ENCODE measurements around the gene FOXL1.

GRCh38 chr16:86618431-86619238 is 40.3 kb downstream of the FOXL1 start:
- TF ChIP-seq, protein P1, sequence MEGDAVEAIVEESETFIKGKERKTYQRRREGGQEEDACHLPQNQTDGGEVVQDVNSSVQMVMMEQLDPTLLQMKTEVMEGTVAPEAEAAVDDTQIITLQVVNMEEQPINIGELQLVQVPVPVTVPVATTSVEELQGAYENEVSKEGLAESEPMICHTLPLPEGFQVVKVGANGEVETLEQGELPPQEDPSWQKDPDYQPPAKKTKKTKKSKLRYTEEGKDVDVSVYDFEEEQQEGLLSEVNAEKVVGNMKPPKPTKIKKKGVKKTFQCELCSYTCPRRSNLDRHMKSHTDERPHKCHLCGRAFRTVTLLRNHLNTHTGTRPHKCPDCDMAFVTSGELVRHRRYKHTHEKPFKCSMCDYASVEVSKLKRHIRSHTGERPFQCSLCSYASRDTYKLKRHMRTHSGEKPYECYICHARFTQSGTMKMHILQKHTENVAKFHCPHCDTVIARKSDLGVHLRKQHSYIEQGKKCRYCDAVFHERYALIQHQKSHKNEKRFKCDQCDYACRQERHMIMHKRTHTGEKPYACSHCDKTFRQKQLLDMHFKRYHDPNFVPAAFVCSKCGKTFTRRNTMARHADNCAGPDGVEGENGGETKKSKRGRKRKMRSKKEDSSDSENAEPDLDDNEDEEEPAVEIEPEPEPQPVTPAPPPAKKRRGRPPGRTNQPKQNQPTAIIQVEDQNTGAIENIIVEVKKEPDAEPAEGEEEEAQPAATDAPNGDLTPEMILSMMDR (IDR thresholded peaks at IDR 0.05) = no peak
- no peak for TF ChIP-seq REST (IDR thresholded peaks at IDR 0.05; ENCODE audit: insufficient read depth in 1 of 2, low read depth in 2 of 2, low read length in 1 of 2)
- no peak for TF ChIP-seq POLR2AphosphoS5 (IDR thresholded peaks at IDR 0.05; ENCODE audit: low read depth, low read length)
